Hematopoietic multipotent progenitor cell treated with erythropoietin and hydrocortisone succinate and interleukin-3 and kit ligand, for 4 days (in vitro differentiated cells): ENCODE results near the gene PLA2G1B.
"Not testable (repeated sequence)": the region's sequence is repeated elsewhere in the genome, so short reads cannot be mapped to it uniquely, and the experiment has no call there.

Experiments used
- DNase-seq: peaks from one replicate; pipeline ENCODE4 v3.0.0-alpha.2; 2015

Gene PLA2G1B

GRCh38 chr12:120358412-120359100, 31.0 kb upstream of the PLA2G1B start:
- DNase-seq: no peak

GRCh38 chr12:120357104-120357503, 29.5 kb upstream of the PLA2G1B start:
- no peak for DNase-seq

GRCh38 chr12:120356567-120357030, 29.0 kb upstream of the PLA2G1B start:
- DNase-seq: peak; percentile 89

GRCh38 chr12:120353556-120354317, 26.2 kb upstream of the PLA2G1B start:
- no peak for DNase-seq

- DNase-seq: no peak
Observed at GRCh38 chr12:120353136-120353535, 25.6 kb upstream of the PLA2G1B start.

- no peak for DNase-seq
Observed at GRCh38 chr12:120352117-120352516, 24.5 kb upstream of the PLA2G1B start.

- DNase-seq: no peak
Observed at GRCh38 chr12:120350576-120351350, 23.2 kb upstream of the PLA2G1B start.

GRCh38 chr12:120347766-120348165, 20.2 kb upstream of the PLA2G1B start:
- DNase-seq: no peak

- DNase-seq: no peak
Observed at GRCh38 chr12:120346681-120347080, 19.1 kb upstream of the PLA2G1B start.

GRCh38 chr12:120346031-120346430, 18.5 kb upstream of the PLA2G1B start:
- DNase-seq: no peak

- no peak for DNase-seq
Observed at GRCh38 chr12:120343692-120344091, 16.1 kb upstream of the PLA2G1B start.

GRCh38 chr12:120343039-120343537, 15.5 kb upstream of the PLA2G1B start:
- no peak for DNase-seq

- DNase-seq: no peak
Observed at GRCh38 chr12:120342175-120343038, 14.8 kb upstream of the PLA2G1B start.

GRCh38 chr12:120339256-120339655, 11.7 kb upstream of the PLA2G1B start:
- no peak for DNase-seq

GRCh38 chr12:120337730-120338129, 10.2 kb upstream of the PLA2G1B start:
- no peak for DNase-seq

- not testable (repeated sequence) for DNase-seq
Observed at GRCh38 chr12:120336392-120336791, 8.8 kb upstream of the PLA2G1B start.

- peak; percentile 63 for DNase-seq
Observed at GRCh38 chr12:120335447-120335846, 7.9 kb upstream of the PLA2G1B start.

- DNase-seq: no peak
Observed at GRCh38 chr12:120332523-120332922, 4.9 kb upstream of the PLA2G1B start.

- DNase-seq: no peak
Observed at GRCh38 chr12:120332041-120332440, 4.5 kb upstream of the PLA2G1B start.

GRCh38 chr12:120331390-120331789, 3.8 kb upstream of the PLA2G1B start:
- no peak for DNase-seq

GRCh38 chr12:120328228-120328627, 649 bp upstream of the PLA2G1B start:
- DNase-seq: no peak

- DNase-seq: no peak
Observed at GRCh38 chr12:120324841-120325417, 2.6 kb downstream of the PLA2G1B start.
